ENCODE measurements around the gene BTBD1. TPM values are rescaled to one million over a fixed set of nuclear protein-coding genes. Genes with fewer than 3 reads are reported as not detected.

Gene BTBD1
- polyA plus RNA-seq, 1 of the 3 experiments (the other 2 are of a cell fraction), result 34.4 TPM

- H3K79me2 ChIP-seq (ENCODE audit: insufficient read depth), result peaks cover 29% of the 10 kb centered on the region
- no peak for DNase-seq
- POLR2A ChIA-PET, result interaction anchor here (0.7 to 1.7 kb wide), 4 partner anchors 10 to 446 kb away, joined by 3 to 16 read pairs (median 5); partner anchors contain the start of gene RPS17
These were observed 80.6 kb downstream of the BTBD1 start for GRCh38 chr15:82986442-82986780.

GRCh38 chr15:82985688-82986441 lies 81.2 kb downstream of the BTBD1 start, which contains the start of gene RAMAC:
Gene RAMAC, plus strand, starts transcription at chr15:82986210. Its CDS starts 2,809 bp downstream, at chr15:82989019.
- Histone ChIP-seq H4K20me1 (ENCODE audit: insufficient read depth) (no peaks in the 10 kb centered on the region), H3K79me2 (ENCODE audit: insufficient read depth) (peaks cover 29% of the 10 kb centered on the region), H3K27ac (ENCODE audit: low read depth in 2 of 2, low read length in 1 of 2) (peak within 1 kb of the TSS; percentile 69 to 94), H3K9me3 (no peaks in the 10 kb centered on the region), H3K27me3 (ENCODE audit: insufficient read depth) (no peaks in the 10 kb centered on the region), H3K4me3 (ENCODE audit: low read depth in 2 of 2, low read length in 1 of 2) (peak within 1 kb of the TSS; percentile 88 to 92), H3K4me1 (ENCODE audit: control insufficient read depth in 1 of 2, insufficient read depth in 2 of 2, low read depth in 1 of 2, low read length in 1 of 2) (peaks cover 8 to 10% of the 10 kb centered on the region in 2 experiments; a peak in 3 of 4 replicates), H3F3A (replicated peaks; ENCODE audit: insufficient read depth) (peaks cover 3% of the 10 kb centered on the region), H3K9me2 (no peaks in the 10 kb centered on the region), H3K36me3 (replicated peaks in 1 of 2; ENCODE audit: control insufficient read depth in 1 of 2, insufficient read depth in 2 of 2, low read length in 1 of 2) (peaks cover 14 to 27% of the 10 kb centered on the region in 2 experiments), H2AFZ (ENCODE audit: low read depth) (peak within 1 kb of the TSS; percentile 83), H3K4me2 (peak within 1 kb of the TSS; percentile 81), H3K9ac (peak within 1 kb of the TSS; percentile 80)
- POLR2A ChIA-PET, result interaction anchor here (0.7 to 1.7 kb wide), 6 partner anchors 9 to 445 kb away, joined by 3 to 16 read pairs (median 3); partner anchors contain the start of genes C15orf40 and RPS17
- CTCF ChIA-PET, result interaction anchor here (0.7 to 3.6 kb wide), 12 partner anchors 13 to 446 kb away, joined by 3 to 18 read pairs (median 4); partner anchors contain the start of genes C15orf40 and RPS17
- peak; percentile 87 for DNase-seq
- under 1% methylated on average over 32 of the region's 45 CpGs for WGBS (ENCODE audit: low lambda C conversion rate)
- TF ChIP-seq MEF2A (IDR thresholded peaks at IDR 0.05; ENCODE audit: borderline replicate concordance, low read depth), result no peak
- peak; percentile 74 for TF ChIP-seq MXI1 (IDR thresholded peaks at IDR 0.05; ENCODE audit: low read depth, low read length)
- TF ChIP-seq ELF1 (IDR thresholded peaks at IDR 0.05), result peak; percentile 83
- TF ChIP-seq MAX (IDR thresholded peaks at IDR 0.05; ENCODE audit: low read depth), result peak; percentile 99
- TF ChIP-seq RAD21 (IDR thresholded peaks at IDR 0.05; ENCODE audit: low read length), result 0 out of 2 replicates have a peak, but pooled peaks have one; percentile 4
- TF ChIP-seq EP300 (IDR thresholded peaks at IDR 0.05; ENCODE audit: borderline replicate concordance in 1 of 2, low read depth in 1 of 2, low read length in 1 of 2), result 0 out of 4 replicates have a peak, but pooled peaks of 1 of the 2 experiments have one; percentile 22
- peak; percentile 79 for TF ChIP-seq USF1 (IDR thresholded peaks at IDR 0.05; ENCODE audit: borderline replicate concordance, low read depth)
- peak; percentile 67; the same call in 1 of the 2 replicates for TF ChIP-seq SIN3A (IDR thresholded peaks at IDR 0.05; ENCODE audit: borderline replicate concordance, low read depth, low read length)
- TF ChIP-seq NFIC (IDR thresholded peaks at IDR 0.05; ENCODE audit: borderline replicate concordance), result peak; percentile 84
- peak; percentile 98 for TF ChIP-seq CHD2 (IDR thresholded peaks at IDR 0.05; ENCODE audit: low read length, partially characterized antibody)
- peak; percentile 97 for TF ChIP-seq ZBTB33 (IDR thresholded peaks at IDR 0.05; ENCODE audit: borderline replicate concordance, low read depth)
- 0 out of 2 replicates have a peak, but pooled peaks have one; percentile 5 for TF ChIP-seq PBX3 (IDR thresholded peaks at IDR 0.05)

More at GRCh38 chr15:82986442-82986780, 80.6 kb downstream of the BTBD1 start:
- Histone ChIP-seq H3K4me3 (ENCODE audit: low read depth in 2 of 2, low read length in 1 of 2) (peak overlapping the region; percentile 88 to 92), H3K36me3 (replicated peaks in 1 of 2; ENCODE audit: control insufficient read depth in 1 of 2, insufficient read depth in 2 of 2, low read length in 1 of 2) (peaks cover 17 to 29% of the 10 kb centered on the region in 2 experiments), H3F3A (replicated peaks; ENCODE audit: insufficient read depth) (peaks cover 4% of the 10 kb centered on the region), H2AFZ (ENCODE audit: low read depth) (peak overlapping the region; percentile 83), H3K9me3 (no peaks in the 10 kb centered on the region), H3K27ac (ENCODE audit: low read depth in 2 of 2, low read length in 1 of 2) (peak overlapping the region; percentile 69 to 94), H3K9ac (peak overlapping the region; percentile 80), H3K9me2 (no peaks in the 10 kb centered on the region), H3K27me3 (ENCODE audit: insufficient read depth) (no peaks in the 10 kb centered on the region), H4K20me1 (ENCODE audit: insufficient read depth) (no peaks in the 10 kb centered on the region), H3K4me1 (ENCODE audit: control insufficient read depth in 1 of 2, insufficient read depth in 2 of 2, low read depth in 1 of 2, low read length in 1 of 2) (peaks cover 8 to 10% of the 10 kb centered on the region in 2 experiments; a peak in 3 of 4 replicates), H3K4me2 (peak overlapping the region; percentile 81)
- WGBS (ENCODE audit: low lambda C conversion rate), result 1% methylated on average over 11 of the region's 12 CpGs
- TF ChIP-seq YY1 (IDR thresholded peaks at IDR 0.05; ENCODE audit: low read depth), result no peak
- no peak for TF ChIP-seq TAF1 (IDR thresholded peaks at IDR 0.05; ENCODE audit: borderline replicate concordance, low read depth, low read length)
- no peak for TF ChIP-seq GATA2 (CRISPR knock-in tag; IDR thresholded peaks at IDR 0.05)
- TF ChIP-seq SMC3 (IDR thresholded peaks at IDR 0.05; ENCODE audit: low read depth, low read length), result no peak
- TF ChIP-seq ELF1 (IDR thresholded peaks at IDR 0.05), result no peak
- TF ChIP-seq GABPA (IDR thresholded peaks at IDR 0.05; ENCODE audit: low read depth), result no peak
- TF ChIP-seq MEF2A (IDR thresholded peaks at IDR 0.05; ENCODE audit: borderline replicate concordance, low read depth), result no peak
- no peak for TF ChIP-seq RFX5 (IDR thresholded peaks at IDR 0.05; ENCODE audit: low read length)
- TF ChIP-seq EZH2phosphoT487 (IDR thresholded peaks at IDR 0.05; ENCODE audit: borderline replicate concordance, low read depth), result no peak
- no peak for TF ChIP-seq NFIC (IDR thresholded peaks at IDR 0.05; ENCODE audit: borderline replicate concordance)
- no peak for TF ChIP-seq FOSL2 (IDR thresholded peaks at IDR 0.05; ENCODE audit: borderline replicate concordance, low read depth)
- TF ChIP-seq PBX3 (IDR thresholded peaks at IDR 0.05), result no peak
- no peak for TF ChIP-seq SIN3A (IDR thresholded peaks at IDR 0.05; ENCODE audit: borderline replicate concordance, low read depth, low read length)
- TF ChIP-seq EP300 (IDR thresholded peaks at IDR 0.05; ENCODE audit: borderline replicate concordance in 1 of 2, low read depth in 1 of 2, low read length in 1 of 2), result no peak
- TF ChIP-seq NRF1 (IDR thresholded peaks at IDR 0.05; ENCODE audit: low read depth, low read length), result no peak
- CTCF ChIA-PET, result interaction anchor here (0.7 to 3.6 kb wide), 10 partner anchors 13 to 446 kb away, joined by 3 to 18 read pairs (median 4); partner anchors contain the start of genes C15orf40 and RPS17
